H9 (cell line): ENCODE data around the gene ALOX5. TPM values are rescaled to one million over a fixed set of nuclear protein-coding genes. Genes with fewer than 3 reads are reported as not detected.

ENCODE experiments used
- DNase-seq: peaks from one replicate; pipeline ENCODE4 v3.0.0-alpha.2; 2017
- H2AFZ ChIP-seq: one replicate; pipeline ENCODE4 v1.6.1; 2013; ENCODE audit warnings: mild to moderate bottlenecking, low read length, control low read depth, moderate library complexity
- H2AK5ac ChIP-seq: 2 replicates; pipeline ENCODE4 v1.6.1; 2013; ENCODE audit warnings: low read length, control low read depth, mixed read lengths; ENCODE audit not compliant: insufficient read length
- H2BK120ac ChIP-seq: one replicate; pipeline ENCODE4 v1.6.1; 2013; ENCODE audit warnings: low read depth, mild to moderate bottlenecking, low read length, control low read depth, inconsistent platforms; ENCODE audit not compliant: poor library complexity, severe bottlenecking
- H2BK12ac ChIP-seq: 2 replicates; pipeline ENCODE4 v1.6.1; 2013; ENCODE audit warnings: low read length, control low read depth, mixed read lengths, low read depth; ENCODE audit not compliant: insufficient read length
- H2BK15ac ChIP-seq: 2 replicates; pipeline ENCODE4 v1.6.1; 2013; ENCODE audit warnings: low read depth, low read length, control low read depth
- H2BK20ac ChIP-seq: one replicate; pipeline ENCODE4 v1.6.1; 2013; ENCODE audit warnings: low read depth, mild to moderate bottlenecking, low read length, control low read depth, inconsistent platforms; ENCODE audit not compliant: poor library complexity, severe bottlenecking
- H2BK5ac ChIP-seq: 2 replicates; pipeline ENCODE4 v1.6.1; 2013; ENCODE audit warnings: low read length, control low read depth, mixed read lengths; ENCODE audit not compliant: insufficient read length
- H3K14ac ChIP-seq: 2 replicates; pipeline ENCODE4 v1.6.1; 2013; ENCODE audit warnings: low read length, control low read depth; ENCODE audit not compliant: insufficient read depth
- H3K18ac ChIP-seq: 2 replicates; pipeline ENCODE4 v1.6.1; 2013; ENCODE audit warnings: low read depth, mild to moderate bottlenecking, mixed read lengths, low read length, control low read depth; ENCODE audit not compliant: insufficient read length
- H3K23ac ChIP-seq: 2 replicates; pipeline ENCODE4 v1.6.1; 2013; ENCODE audit warnings: low read length, control low read depth, mixed read lengths, low read depth; ENCODE audit not compliant: insufficient read length
- H3K23me2 ChIP-seq: 2 replicates; pipeline ENCODE4 v1.6.1; 2013; ENCODE audit warnings: low read depth, mild to moderate bottlenecking, mixed read lengths, low read length, control low read depth; ENCODE audit not compliant: insufficient read length, poor library complexity, severe bottlenecking
- H3K27ac ChIP-seq: 2 replicates; pipeline ENCODE4 v1.5.1; 2013; ENCODE audit warnings: low read length, control low read depth, mixed read lengths, low read depth; ENCODE audit not compliant: insufficient read length
- H3K27me3 ChIP-seq: 2 replicates; pipeline ENCODE4 v1.6.1; 2013; ENCODE audit warnings: low read length, control low read depth, inconsistent platforms; ENCODE audit not compliant: insufficient read depth
- H3K4ac ChIP-seq: 2 replicates; pipeline ENCODE4 v1.6.1; 2013; ENCODE audit warnings: low read depth, mild to moderate bottlenecking, control low read depth, inconsistent platforms, low read length, moderate library complexity
- H3K4me1 ChIP-seq: 2 replicates; pipeline ENCODE4 v1.6.1; 2013; ENCODE audit warnings: low read length, control low read depth, inconsistent platforms; ENCODE audit not compliant: insufficient read depth
- H3K4me2 ChIP-seq: 2 replicates; pipeline ENCODE4 v1.6.1; 2013; ENCODE audit warnings: low read length, control low read depth, mixed read lengths; ENCODE audit not compliant: insufficient read length, insufficient read depth
- H3K56ac ChIP-seq: 2 replicates; pipeline ENCODE4 v1.6.1; 2013; ENCODE audit warnings: low read depth, mild to moderate bottlenecking, mixed read lengths, low read length, control low read depth; ENCODE audit not compliant: insufficient read length
- H3K79me1 ChIP-seq: 2 replicates; pipeline ENCODE4 v1.6.1; 2013; ENCODE audit warnings: low read depth, mild to moderate bottlenecking, moderate library complexity, low read length, control low read depth, inconsistent platforms; ENCODE audit not compliant: insufficient read depth, poor library complexity, severe bottlenecking
- H3K79me2 ChIP-seq: 2 replicates; pipeline ENCODE4 v1.6.1; 2013; ENCODE audit warnings: low read length, control low read depth, inconsistent platforms; ENCODE audit not compliant: insufficient read depth
- H3K9ac ChIP-seq: 2 replicates; pipeline ENCODE4 v1.6.1; 2013; ENCODE audit warnings: low read length, control low read depth, mixed read lengths; ENCODE audit not compliant: insufficient read length; ENCODE audit errors: extremely low read depth
- H3K9me3 ChIP-seq: one replicate; pipeline ENCODE4 v1.6.1; 2013; ENCODE audit warnings: low read depth, low read length, inconsistent platforms; ENCODE audit not compliant: control insufficient read depth
- H3T11ph ChIP-seq: one replicate; pipeline ENCODE4 v1.6.1; 2013; ENCODE audit warnings: mild to moderate bottlenecking, low read length, control low read depth, inconsistent platforms
- H4K20me1 ChIP-seq: one replicate; pipeline ENCODE4 v1.6.1; 2013; ENCODE audit not compliant: control insufficient read depth, insufficient read length, insufficient read depth
- H4K5ac ChIP-seq: 2 replicates; pipeline ENCODE4 v1.6.1; 2013; ENCODE audit warnings: low read depth, mild to moderate bottlenecking, mixed read lengths, low read length, control low read depth; ENCODE audit not compliant: insufficient read length
- H4K8ac ChIP-seq: replicated peaks from 2 replicates; pipeline ENCODE4 v1.6.1; 2013; ENCODE audit warnings: low read length, control low read depth, mixed read lengths, low read depth; ENCODE audit not compliant: insufficient read length
- H4K91ac ChIP-seq: 2 replicates; pipeline ENCODE4 v1.6.1; 2013; ENCODE audit warnings: low read depth, mild to moderate bottlenecking, moderate library complexity, mixed read lengths, low read length, control low read depth; ENCODE audit not compliant: insufficient read length
- H3K27ac Mint-ChIP-seq, 3 experiments: 2 replicates in 2 of 3; 3 replicates in 1 of 3; pipeline ENCODE4 v1.8.0; 2020 to 2021; ENCODE audit warnings: mixed read lengths in 3 of 3, mild to moderate bottlenecking in 1 of 3, moderate library complexity in 1 of 3
- H3K27me3 Mint-ChIP-seq: 2 replicates; pipeline ENCODE4 v1.8.0; 2021; ENCODE audit warnings: low read depth, mild to moderate bottlenecking, moderate library complexity, mixed read lengths
- H3K36me3 Mint-ChIP-seq, 3 experiments: 2 replicates in 2 of 3; 3 replicates in 1 of 3; pipeline ENCODE4 v1.8.0; 2020 to 2021; ENCODE audit warnings: low read depth in 3 of 3, mixed read lengths in 3 of 3; ENCODE audit not compliant: insufficient read depth in 1 of 3
- H3K4me1 Mint-ChIP-seq, 2 experiments: 2 replicates each; pipeline ENCODE4 v1.8.0; 2020; ENCODE audit warnings: mixed read lengths in 2 of 2
- H3K4me3 Mint-ChIP-seq, 2 experiments: 2 replicates in 1 of 2; 3 replicates in 1 of 2; pipeline ENCODE4 v1.8.0; 2020 to 2021; ENCODE audit warnings: mild to moderate bottlenecking in 2 of 2, mixed read lengths in 2 of 2, moderate library complexity in 1 of 2
- H3K9me3 Mint-ChIP-seq, 2 experiments: 2 replicates in 1 of 2; 3 replicates in 1 of 2; pipeline ENCODE4 v1.8.0; 2020; ENCODE audit warnings: mild to moderate bottlenecking in 2 of 2, mixed read lengths in 2 of 2, moderate library complexity in 1 of 2
- CTCF ChIP-seq: fragments of 200-600 bp; sonication (generic); conservative IDR thresholded peaks from 3 replicates; pipeline ENCODE4 v1.8.0; 2021; ENCODE audit warnings: antibody characterized with exemption, mild to moderate bottlenecking
- WGBS: extraction: QIAGEN DNeasy Blood & Tissue Kit; methylation state at CpG from one replicate; pipeline ENCODE4 v1.1.7; 2013; ENCODE audit warnings: missing lambda C conversion rate, low lambda C conversion rate, mixed read lengths; ENCODE audit not compliant: insufficient read length; ENCODE audit errors: extremely low coverage; 5-methylcytosine and 5-hydroxymethylcytosine counted together
- total RNA-seq: library from RNA; stranded (reverse); gene quantifications from 2 replicates; pipeline ENCODE4 v1.2.1, GENCODE V29; 2021

The ALOX5 gene
- total RNA-seq, 1 experiment from 2014 or later, result 3.7 TPM

- no peak overlapping the region for H3K9ac ChIP-seq
- Mint-ChIP-seq H3K27ac (no peak overlapping the region), H3K27me3 (no peaks in the 10 kb centered on the region; the same call in 1 of the 2 replicates), H3K4me3 (no peak overlapping the region), H3K9me3 (no peaks in the 10 kb centered on the region), H3K4me1 (no peaks in the 10 kb centered on the region), H3K36me3 (peaks cover 0 to 9% (median 0%) of the 10 kb centered on the region in 3 experiments; a peak in 3 of 7 replicates)
- no peaks in the 10 kb centered on the region for H3K27me3 ChIP-seq
- no peaks in the 10 kb centered on the region for H3K79me2 ChIP-seq
- no peak overlapping the region for H2AK5ac ChIP-seq
- no peak overlapping the region for H3K14ac ChIP-seq
- H3K4me1 ChIP-seq, result no peaks in the 10 kb centered on the region
- H3K23ac ChIP-seq, result no peak overlapping the region
- no CpG with 5 or more reads among the region's 8 CpGs for WGBS
- no peak overlapping the region for H3K18ac ChIP-seq
- no peaks in the 10 kb centered on the region for H3K9me3 ChIP-seq
- DNase-seq, result no peak
- no peaks in the 10 kb centered on the region for H3K79me1 ChIP-seq
- no peak overlapping the region for H2BK20ac ChIP-seq
- H3T11ph ChIP-seq, result no peak overlapping the region
- H4K8ac ChIP-seq, result no peak overlapping the region
- H3K27ac ChIP-seq, result no peak overlapping the region
- H4K5ac ChIP-seq, result no peak overlapping the region
- no peaks in the 10 kb centered on the region for H4K20me1 ChIP-seq
- no peak overlapping the region for H2BK15ac ChIP-seq
- no peak overlapping the region for H2BK120ac ChIP-seq
- no peaks in the 10 kb centered on the region for H3K23me2 ChIP-seq
- H3K4ac ChIP-seq, result no peak overlapping the region
- no peak overlapping the region for H3K56ac ChIP-seq
- H2BK5ac ChIP-seq, result no peak overlapping the region
- no peak overlapping the region for H4K91ac ChIP-seq
- TF ChIP-seq CTCF, result no peak
- no peak overlapping the region for H3K4me2 ChIP-seq
- no peak overlapping the region for H2BK12ac ChIP-seq
- no peak overlapping the region for H2AFZ ChIP-seq
Measured at GRCh38 chr10:45457487-45457886, 83.5 kb downstream of the ALOX5 start.
